NOMO-1 (cell line): Measurements from ENCODE around the gene UBE2J2.

Experiments used
- DNase-seq, 2 experiments: peaks; one replicate each; lab custom pipeline; 2025; ENCODE audit not compliant: unreplicated experiment in 2 of 2; lab: John Stamatoyannopoulos, UW

UBE2J2 gene

DNA sequence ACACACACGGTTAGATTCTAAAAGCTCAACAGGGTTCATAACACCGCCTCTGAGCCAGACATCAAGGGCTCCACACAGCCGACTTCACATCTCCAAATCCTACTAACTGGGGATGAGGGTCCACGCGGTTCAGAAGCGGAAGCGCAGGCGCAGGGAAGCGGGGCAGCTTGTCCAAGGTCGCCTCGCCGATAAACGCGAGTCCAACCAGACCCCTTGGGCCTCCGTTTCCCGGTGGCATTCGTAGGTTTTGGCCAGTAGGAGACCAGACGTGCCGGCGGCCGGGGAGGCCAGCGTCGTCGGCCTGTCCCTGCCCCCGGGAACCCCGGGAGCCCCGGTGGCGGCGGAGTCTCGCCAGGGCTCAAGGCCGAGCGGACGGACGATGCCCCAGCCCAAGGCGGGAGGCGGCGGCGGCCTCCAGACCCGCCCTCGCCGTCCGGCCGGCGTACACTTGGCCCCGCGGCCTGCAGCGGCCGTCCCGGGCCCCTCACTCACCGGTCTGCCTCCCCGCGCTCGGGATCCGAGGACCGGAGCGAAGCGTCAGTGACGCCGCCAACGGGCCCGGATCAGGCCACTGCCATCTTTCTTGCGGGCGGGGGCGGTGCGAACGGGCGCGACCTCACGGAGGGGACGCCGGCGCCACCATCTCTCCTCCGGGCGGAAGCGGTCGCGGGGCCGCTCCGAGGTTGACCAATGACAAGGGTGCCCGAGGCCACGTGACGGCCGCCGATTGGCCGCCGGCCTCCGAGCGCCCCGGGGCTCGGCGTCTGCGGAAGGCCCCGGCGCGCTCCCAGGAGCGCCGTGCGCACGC, 42.0 kb downstream of the UBE2J2 start, which contains the start of gene SDF4:
SDF4 (minus strand) TSS at position 602 of the 808 bp plus-strand sequence. CDS start 3,229 bp downstream, outside the sequence.
- peak; percentile 96 for DNase-seq

DNA sequence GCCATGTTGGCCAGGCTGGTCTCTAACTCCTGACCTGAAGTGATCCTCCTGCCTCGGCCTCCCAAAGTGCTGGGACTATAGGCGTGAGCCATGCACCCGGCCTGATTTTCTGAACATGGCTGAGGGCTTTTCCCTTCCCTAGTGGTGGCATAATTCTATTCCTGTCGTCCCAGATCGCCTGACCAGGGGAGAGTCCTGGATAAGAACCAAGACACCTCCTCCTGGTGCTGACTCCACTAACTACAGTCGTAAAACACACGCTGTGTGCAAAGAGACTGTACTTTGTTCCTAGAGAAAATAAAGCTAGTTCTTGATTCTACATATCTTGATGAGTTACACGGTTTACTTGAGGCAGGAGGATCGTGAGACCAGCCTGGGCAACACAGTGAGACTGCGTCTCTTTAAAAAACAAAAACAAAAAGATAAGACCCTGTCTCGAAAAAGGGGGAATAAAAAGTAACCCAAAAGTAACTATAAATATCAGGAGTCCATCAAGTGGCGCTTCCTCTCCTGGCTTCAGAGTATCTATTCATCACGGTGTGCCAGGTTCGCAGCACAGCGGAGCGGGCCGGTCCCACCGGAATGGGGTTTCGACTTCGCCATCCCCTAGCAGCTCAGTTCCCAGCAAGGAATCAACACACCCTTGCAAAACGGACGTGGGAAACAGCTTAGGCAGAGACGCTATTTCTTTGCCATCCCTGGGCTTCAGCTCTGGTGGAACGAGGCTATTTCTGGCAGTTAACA, 42.8 kb downstream of the UBE2J2 start:
- peak in 1 of 2 experiments; percentile 44 for DNase-seq

- DNase-seq: no peak
Measured at GRCh38 chr1:1229770-1230169, 43.9 kb downstream of the UBE2J2 start.

GRCh38 chr1:1228596-1229321, 44.9 kb downstream of the UBE2J2 start:
- no peak for DNase-seq

- no peak for DNase-seq
Measured at GRCh38 chr1:1228187-1228586, 45.5 kb downstream of the UBE2J2 start.

DNA sequence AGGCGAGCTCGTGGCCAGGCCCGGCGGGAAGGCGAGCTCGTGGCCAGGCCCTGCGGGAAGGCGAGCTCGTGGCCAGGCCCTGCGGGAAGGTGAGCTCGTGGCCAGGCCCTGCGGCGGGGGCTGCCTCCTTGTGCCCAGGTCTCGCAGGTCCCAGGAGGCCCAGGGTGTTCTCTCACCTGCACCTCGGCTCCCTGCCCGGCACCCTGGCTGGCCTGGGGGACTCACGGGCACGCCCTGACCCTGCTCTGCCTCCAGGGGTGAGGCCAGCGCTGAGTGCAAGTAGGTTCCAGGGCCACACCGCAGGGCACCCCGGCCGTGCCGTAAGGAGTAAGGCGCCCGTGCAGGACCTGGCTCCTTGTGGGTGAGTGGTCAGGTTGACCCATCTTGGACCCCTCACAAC, 46.3 kb downstream of the UBE2J2 start:
- DNase-seq: no peak

DNA sequence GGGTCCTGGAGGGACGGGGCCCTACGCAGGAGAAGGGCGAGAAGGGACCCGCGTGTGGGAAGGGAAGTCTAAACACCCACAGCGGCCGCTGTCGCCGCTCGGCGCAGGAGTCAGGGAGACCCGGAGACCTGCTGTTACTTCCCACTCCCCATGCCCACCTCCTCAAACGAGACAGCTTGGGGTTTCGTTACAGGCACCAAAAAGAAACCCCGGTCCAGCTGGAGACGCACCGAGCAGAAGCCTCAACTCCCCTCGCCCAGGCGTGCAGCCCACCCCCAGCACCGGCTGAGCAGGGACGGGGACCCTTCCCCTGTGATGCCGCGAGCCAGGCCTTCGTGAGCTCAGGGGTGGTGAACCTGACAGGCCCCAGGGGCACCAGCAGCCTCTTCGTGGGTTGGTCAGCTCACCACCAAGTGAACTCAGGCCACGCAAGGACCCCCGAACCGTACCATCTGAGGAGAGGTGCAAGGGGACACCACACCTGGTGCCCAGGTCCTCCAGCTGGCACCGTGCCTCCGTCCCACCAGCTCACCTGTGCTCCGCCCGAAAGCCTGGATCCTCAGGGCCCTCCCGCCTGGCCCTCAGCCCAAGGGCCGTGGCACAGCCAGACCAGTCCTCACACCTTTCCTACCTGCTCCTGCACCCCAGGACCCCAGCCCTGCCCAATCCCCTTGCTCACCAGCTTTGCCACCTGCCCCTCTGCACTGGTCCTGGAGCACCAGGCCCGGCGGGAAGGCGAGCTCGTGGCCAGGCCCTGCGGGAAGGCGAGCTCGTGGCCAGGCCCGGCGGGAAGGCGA, 46.9 kb downstream of the UBE2J2 start:
- no peak for DNase-seq

GRCh38 chr1:1225913-1226312, 47.7 kb downstream of the UBE2J2 start:
- no peak for DNase-seq

DNA sequence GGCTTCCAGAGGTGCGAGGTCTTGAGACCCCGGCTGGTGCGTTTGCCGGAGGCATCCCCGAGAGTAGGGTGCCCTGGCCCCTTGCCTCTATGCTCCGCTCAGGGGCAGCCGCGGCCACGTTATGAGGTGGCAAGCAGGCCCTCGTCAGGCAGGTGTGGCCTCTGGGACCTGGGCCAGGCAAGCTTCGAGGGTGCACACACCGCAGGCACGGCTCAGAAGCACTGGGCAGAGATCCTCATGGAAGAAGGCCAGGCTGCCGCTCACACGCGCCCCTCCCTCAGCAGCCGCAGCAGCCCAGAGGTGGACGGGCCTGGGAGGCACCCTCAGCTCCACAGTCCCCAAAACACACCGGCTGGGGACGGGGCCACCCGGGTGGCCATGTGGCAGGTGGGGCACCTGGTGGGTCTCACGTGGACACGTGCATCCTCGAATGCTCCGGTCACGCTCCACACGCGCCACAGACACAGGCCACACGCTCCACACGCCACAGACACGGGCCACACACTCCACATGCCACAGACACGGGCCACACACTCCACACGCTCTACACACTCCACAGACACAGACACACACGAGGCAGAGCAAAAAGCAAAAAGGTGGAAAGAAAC, 48.3 kb downstream of the UBE2J2 start:
- DNase-seq: no peak

DNA sequence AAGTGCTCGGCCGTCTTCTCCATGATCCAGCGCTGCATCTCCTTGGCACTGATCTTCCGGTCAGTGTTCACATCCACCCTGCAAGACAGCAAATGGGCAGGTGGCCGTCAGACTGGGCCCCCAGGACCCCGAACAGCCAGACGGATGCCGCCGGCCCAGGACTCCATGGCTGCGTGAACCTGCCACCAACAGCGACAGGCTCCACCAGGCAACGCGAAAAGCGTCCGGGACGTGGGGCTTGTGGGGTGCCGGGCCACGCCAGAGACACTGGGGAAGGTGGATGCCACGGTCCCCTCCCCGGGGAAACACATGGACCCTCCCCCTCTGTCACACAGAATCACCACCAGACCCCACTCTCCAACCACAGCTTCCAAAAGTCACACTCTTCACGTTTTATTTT, 49.8 kb downstream of the UBE2J2 start:
- no peak for DNase-seq

DNA sequence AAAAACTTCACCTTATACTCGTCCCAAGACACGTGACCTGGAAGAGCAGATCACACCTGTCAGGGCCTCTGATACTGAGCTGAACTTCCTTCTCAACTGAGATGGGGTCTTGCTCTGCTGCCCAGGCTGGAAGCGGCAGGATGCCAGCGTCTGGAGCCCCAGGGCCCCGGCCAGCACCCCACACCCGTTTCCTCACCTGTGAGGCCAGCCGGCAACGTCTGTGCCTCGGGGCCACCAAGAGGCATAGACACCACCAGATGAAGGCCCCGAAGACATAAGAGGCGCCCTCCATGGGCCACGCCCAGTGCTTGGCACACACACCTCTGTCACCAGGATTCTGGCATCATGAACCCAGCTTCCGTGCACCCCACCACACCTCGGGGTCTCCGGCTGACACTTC, 50.3 kb downstream of the UBE2J2 start:
- no peak for DNase-seq

GRCh38 chr1:1222575-1223225, 51.0 kb downstream of the UBE2J2 start:
- no peak for DNase-seq

- no peak for DNase-seq
Measured at GRCh38 chr1:1221887-1222574, 51.6 kb downstream of the UBE2J2 start.

DNA sequence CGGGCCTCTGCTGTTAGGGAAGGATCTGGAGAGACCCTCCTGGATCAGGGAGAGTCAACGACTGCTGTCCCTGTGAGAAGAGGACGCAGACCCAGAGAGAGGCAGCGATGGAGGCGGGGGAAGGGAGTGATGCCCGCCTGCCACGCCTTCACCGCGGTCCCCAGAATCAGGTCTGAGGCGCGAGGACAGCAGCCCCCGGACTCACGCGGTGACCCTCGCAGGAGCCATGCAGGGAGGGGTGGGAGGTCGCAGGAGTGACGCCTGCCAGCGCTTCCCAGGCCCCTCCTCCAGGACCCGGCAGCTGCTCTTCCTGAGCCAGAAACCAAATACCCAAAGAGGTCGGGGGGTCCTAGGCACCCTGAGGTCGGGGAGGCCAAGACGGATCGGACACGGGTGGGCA, 53.5 kb downstream of the UBE2J2 start:
- no peak for DNase-seq

DNA sequence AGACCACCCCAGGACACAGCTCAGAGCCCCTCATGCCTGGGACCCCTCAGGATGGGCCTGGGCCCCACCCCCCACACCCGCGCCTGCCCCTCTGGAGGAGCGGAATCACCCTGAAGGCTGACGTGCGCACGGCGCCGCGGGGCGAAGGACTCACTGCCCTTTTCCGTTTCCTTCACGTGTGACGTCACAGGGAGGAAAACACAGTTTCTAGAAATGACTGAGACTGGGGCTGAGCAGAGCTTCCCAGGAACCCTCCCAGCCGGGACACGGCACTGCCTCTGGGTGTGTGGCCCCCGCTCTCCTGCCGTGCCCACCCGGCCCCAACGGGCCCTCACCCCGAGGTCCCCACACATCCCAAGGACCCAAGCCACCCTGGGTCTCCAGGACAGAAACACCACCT, 54.3 kb downstream of the UBE2J2 start:
- DNase-seq: no peak

DNA sequence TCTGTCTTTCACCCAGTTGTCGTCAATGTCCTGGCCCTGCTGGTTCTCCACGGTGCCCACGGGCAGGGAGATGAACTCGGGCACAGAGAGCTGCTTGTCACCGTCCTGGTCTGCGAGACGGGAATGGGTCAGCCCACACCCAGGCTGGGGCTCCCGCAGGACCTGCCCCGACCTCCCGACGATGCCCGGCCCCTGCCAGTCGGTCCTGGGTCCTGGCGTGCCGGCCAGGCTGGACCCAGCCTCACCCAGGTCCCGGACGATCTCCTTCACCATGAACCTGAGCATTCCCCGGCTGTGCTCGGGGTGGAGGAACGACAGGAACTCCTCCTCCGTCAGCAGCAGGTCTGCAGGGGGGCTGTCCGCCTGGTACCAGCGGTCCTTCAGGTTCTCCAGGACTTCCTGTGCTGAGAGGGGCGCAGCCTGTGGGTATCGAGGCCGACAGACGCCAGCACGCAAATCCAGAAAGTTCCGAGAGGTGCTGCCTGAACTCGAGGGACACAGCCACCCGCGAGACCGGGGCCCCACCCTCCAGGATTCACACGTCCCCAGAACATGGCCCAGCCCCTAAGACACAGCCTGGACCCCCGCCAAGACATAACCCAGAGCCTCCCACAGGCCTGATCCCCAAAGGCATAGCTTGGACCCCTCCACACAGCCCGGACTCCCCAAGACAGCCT, 55.0 kb downstream of the UBE2J2 start:
- no peak for DNase-seq

- DNase-seq: no peak
Measured at GRCh38 chr1:1217621-1218523, 55.8 kb downstream of the UBE2J2 start.
